Activated gamma-delta T cell treated with Interleukin-2 at 50 U/mL for 16 hours (primary cell): ENCODE data around the gene SIN3B.

ENCODE experiments used
- DNase-seq: peaks from one replicate; pipeline ENCODE4 v3.0.0-alpha.2; 2020

The SIN3B gene

DNA sequence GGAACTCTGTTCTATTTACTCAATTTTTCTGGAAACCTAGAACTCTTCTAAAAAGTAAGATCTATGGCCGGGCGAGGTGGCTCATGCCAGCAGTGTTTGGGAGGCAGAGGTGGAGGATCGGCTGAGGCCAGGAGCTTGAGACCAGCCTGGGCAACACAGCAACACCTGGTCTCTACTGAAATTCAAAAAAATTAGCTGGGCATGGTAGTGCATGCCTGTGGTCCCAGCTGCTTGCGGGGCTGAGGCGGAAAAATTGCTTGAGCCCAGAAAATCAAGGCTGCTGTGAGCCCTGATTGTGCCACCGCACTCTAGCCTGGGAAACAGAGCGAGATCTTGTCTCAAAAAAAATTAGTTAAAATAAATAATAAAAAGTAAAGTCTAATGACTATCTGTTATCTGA, 88.2 kb downstream of the SIN3B start:
- no peak for DNase-seq

DNA sequence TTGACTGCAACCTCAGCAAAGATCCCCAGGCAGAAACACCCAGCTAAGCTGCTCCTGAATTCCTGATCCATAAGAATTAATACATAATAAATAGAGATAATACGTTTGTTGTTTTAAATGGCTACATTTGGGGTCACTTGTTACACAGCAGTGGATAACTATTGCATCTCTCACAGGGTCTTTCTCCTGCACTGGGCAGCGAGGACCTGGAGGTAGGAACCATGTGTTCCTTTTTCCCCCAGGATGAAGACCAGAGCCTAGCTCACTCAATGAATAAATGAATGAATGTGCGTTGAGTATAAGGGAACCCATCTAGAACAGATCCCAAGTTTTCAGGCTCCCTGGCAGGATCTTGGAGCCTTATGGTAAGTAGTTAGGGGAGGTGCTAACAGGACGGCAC, 90.3 kb downstream of the SIN3B start:
- no peak for DNase-seq

DNA sequence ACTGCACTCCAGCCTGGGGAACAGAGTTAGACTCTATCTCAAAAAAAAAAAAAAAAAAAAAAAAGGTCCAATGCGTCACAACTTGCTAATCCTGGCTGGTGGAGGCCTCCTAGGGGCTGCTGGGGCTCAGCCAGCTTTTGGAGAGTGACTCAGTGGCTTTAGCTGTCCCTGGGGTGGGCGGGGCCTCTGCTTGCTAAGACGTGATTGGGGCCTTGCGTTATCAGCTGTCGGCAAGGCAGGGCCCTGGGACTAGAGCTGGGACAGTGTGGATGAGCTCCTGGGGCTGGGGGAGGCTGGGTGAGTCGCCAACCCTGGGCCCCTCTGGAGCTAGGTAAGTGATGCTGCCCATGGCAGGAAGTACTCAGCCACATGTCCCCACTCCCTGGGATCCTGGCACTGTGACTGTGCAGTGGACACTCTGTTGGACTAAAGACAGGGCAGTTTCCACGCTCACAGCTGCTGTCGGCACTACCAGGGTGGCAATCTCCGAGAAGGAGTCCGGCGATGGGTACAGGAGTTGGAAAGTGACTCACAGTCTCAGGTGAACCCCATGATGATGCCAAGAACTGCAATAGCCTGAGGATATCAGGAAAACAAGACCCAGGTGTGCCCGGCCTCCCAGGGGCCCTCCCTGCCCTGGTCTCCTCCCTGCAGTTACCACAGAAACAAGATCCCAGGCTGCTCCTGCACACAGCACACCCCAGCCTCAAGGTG, 91.8 kb downstream of the SIN3B start:
- DNase-seq = no peak

DNA sequence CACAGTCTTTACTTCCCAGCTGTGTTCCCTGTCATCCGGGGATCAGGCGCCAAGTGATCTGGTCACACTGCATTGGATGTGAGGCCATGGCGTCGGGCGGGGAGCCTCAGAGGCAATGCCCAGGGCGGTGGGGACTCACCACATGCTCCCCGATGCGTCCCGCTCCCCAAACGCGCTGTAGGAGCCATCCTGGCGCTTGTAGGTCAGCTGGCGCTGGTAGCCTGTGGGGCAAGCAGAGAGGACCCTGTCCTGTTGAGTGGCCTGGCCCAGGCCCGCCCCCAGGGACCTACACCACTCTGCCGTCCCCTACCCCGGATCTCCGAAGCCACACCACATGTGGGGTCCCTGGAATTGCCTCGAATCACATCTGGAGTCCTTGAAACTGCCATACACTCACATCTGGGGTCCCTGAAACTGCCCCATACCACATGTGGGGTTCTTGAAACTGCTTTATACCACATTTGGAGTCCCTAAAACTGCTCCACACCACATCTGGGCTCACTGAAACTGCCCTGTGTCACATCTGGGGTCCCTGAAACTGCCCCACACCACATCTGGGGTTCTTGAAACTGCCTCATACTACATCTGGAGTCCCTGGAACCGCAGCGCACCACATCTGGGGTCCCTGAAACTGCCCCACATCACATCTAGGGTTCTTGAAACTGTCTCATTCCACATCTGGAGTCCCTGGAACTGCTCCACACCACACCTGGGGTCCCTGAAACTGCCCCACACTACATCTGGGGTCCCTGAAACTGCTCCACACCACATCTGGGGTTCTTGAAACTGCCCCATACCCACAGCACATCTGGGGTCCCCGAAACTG, 92.8 kb downstream of the SIN3B start:
- DNase-seq = no peak

DNA sequence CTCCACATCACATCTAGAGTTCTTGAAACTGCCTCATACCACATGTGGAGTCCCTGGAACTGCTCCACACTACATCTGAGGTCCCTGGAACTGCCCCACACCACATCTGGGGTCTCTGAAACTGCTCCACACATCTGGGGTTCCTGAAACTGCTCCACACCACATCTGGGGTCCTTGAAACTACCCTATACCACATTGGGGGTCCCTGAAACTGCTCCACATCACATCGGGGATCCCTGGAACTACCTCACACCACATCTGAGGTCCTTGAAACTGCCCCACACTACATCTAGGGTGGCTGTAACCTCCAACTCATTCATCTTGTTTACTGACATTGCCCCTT, 93.4 kb downstream of the SIN3B start:
- no peak for DNase-seq

DNA sequence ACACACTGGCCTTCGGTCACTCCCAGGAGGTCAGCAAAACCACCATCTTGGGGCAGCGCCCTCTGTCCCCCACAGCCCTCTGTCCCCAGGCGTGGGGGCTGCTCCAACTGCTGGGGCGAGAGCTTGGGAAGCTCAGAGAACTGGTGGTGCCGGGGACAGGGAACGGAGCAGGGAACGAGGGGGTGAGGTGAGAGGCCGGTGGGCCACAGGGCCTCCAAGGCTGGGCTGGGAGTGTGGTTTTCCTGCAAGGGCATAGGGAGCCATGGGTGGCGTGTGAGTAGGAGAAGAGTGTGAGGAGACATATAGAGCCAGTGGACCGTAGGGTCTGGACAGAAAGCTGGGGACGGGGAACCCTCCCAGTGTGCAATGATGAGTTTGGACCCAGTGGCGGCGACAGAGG, 93.8 kb downstream of the SIN3B start:
- DNase-seq = no peak

DNA sequence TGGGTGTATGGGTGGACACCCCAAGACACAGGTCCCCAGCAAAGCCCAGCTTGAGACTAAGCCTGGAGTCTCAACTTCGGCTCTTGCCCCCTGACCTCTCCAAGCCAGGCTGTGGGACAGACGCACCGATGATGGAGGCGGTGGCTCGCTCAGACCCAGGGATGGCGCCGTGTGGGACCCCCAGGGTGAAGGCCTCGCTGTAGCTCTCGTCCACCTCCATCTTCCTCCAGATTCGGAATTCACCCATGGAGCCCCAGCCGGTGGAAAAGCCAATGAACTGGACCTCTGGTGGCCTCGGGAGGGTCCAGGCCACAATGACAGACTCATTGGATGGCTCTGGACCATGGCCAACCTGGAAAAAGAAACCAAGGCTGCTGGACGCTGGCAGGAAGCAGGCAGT, 98.7 kb downstream of the SIN3B start:
- no peak for DNase-seq

DNA sequence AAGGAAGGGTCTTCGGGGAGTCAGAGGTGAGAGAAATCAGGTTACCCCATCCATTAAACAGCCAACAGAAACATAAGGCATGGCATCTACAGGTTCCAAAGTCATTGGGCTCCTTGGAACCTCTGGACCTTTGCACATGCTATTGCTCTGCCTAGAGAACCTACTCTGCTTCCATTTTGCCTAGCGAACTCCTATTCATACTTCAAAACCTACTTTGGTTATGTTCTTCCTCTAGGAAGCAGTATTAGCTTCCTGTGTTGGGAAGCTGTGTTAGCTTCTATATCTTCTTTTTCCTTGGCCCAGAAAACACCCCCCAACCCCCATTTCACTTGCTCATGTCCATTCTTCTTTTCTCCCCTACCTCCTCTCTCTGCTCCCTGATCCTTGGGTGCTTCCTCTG, 99.2 kb downstream of the SIN3B start:
- DNase-seq = no peak

DNA sequence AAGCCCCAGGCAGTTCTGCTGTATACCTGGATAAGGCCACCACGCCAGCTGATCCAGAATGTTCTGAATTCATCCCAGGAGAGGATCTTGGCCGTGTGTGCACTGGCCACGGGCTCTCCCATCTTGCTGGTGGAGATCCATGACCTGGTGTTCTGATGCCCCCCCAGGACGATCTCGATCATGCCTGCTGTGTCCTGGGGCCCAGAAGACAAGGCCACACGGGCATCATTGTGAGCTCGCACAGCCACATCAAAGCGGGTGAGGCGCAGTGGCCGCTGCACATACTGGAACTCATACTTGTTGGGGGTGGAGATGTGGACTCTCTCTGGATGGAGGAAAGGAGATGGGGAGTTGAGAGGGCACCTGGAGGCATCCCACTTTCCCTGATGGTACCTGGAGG, 99.7 kb downstream of the SIN3B start:
- no peak for DNase-seq
